Activated CD8-positive, alpha-beta T cell treated with anti-CD3 and anti-CD28 coated beads, Interleukin-2, amount 10 ng/mL, durations not matched to agents 7 days and 5 days (primary cell): ENCODE results near the gene IL18R1. TPM values are rescaled to one million over a fixed set of nuclear protein-coding genes. Genes with fewer than 3 reads are reported as not detected.

Experiments
- microRNA-seq: library from miRNA; unstranded; fragments of <30 nt; microRNA quantifications from one replicate; pipeline ENCODE4 v1.2.0, GENCODE V29; 2022
- total RNA-seq, 2 experiments: library from RNA; stranded (reverse); gene quantifications; one replicate each; pipeline ENCODE4 v1.2.3, GENCODE V29; 2021

The IL18R1 gene
- total RNA-seq, 2 experiments from 2014 or later: 50.2 to 53.1 TPM

Small RNA genes within 50 kb of the gene (microRNA-seq; reads per million reads assigned to microRNA genes)
- 65.4 reads per million, percentile 53 among the genes with 10 or more reads in this experiment for gene MIR4772

Other genes with a start within 250 kb of the IL18R1 start
- not detected for gene IL1R1, start 213.1 kb upstream of the IL18R1 start, total RNA-seq
- not detected for gene IL1RL2, start 168.8 kb upstream of the IL18R1 start, total RNA-seq
- gene IL1RL1, start 44.2 kb upstream of the IL18R1 start, total RNA-seq: under 1 TPM; 0.13 to 0.21 TPM
- gene IL18RAP, start 67.4 kb downstream of the IL18R1 start, total RNA-seq: 10 to 100 TPM; 22.7 to 25.2 TPM
- under 1 TPM; 0.08 TPM for gene SLC9A4, start 117.4 kb downstream of the IL18R1 start, total RNA-seq